ENCODE data around the gene VAV1.

GRCh38 chr19:6820237-6820636 lies 47.7 kb downstream of the VAV1 start:
- TF ChIP-seq ZNF263 (CRISPR knock-in tag; IDR thresholded peaks at IDR 0.05; ENCODE audit: low read depth) (no peak), CTCF (IDR thresholded peaks at IDR 0.05) (no peak), NFE2L1 (CRISPR knock-in tag; IDR thresholded peaks at IDR 0.05) (no peak), USF1 (CRISPR knock-in tag; IDR thresholded peaks at IDR 0.05) (no peak), E2F4 (CRISPR knock-in tag; IDR thresholded peaks at IDR 0.05; ENCODE audit: borderline replicate concordance, low read depth) (no peak), MAX (CRISPR knock-in tag; IDR thresholded peaks at IDR 0.05) (no peak), ARID4B (CRISPR knock-in tag; IDR thresholded peaks at IDR 0.05; ENCODE audit: borderline replicate concordance) (no peak)
